HepG2 (cell line): Measurements from ENCODE around the gene SIN3A. TPM values are rescaled to one million over a fixed set of nuclear protein-coding genes. Genes with fewer than 3 reads are reported as not detected.
A peak's percentile ranks its signal among the peaks of the same experiment; 100 is the strongest.

Experiments
- AFF4 ChIP-seq: sonication (generic); formaldehyde crosslinking; IDR thresholded peaks from 2 replicates; pipeline ENCODE4 v1.4.0; 2020; ENCODE audit warnings: missing genetic modification reagents
- AKNA ChIP-seq: sonication (generic); formaldehyde crosslinking; IDR thresholded peaks from 2 replicates; pipeline ENCODE4 v1.4.0; 2020; ENCODE audit warnings: missing genetic modification reagents, borderline replicate concordance
- IKZF1 ChIP-seq: fragments of 450-650 bp; IDR thresholded peaks from 2 replicates; pipeline ENCODE4 v1.7.1; 2016
- SKI ChIP-seq: fragments of 450-650 bp; IDR thresholded peaks from one replicate; pipeline ENCODE4 v1.6.1; 2018; ENCODE audit warnings: mild to moderate bottlenecking; ENCODE audit not compliant: partially characterized antibody
- TGIF2 ChIP-seq: IDR thresholded peaks from 2 replicates; pipeline ENCODE4 v1.6.1; 2016; ENCODE audit warnings: control low read depth, missing compliant biosample characterization
- ZBTB7B ChIP-seq: sonication (generic); formaldehyde crosslinking; IDR thresholded peaks from 2 replicates; pipeline ENCODE4 v1.4.0; 2020; ENCODE audit warnings: missing genetic modification reagents
- ZNF281 ChIP-seq: sonication (generic); formaldehyde crosslinking; IDR thresholded peaks from 2 replicates; pipeline ENCODE4 v1.4.0; 2020; ENCODE audit warnings: missing genetic modification reagents, borderline replicate concordance
- ZNF83 ChIP-seq: sonication (generic); formaldehyde crosslinking; IDR thresholded peaks from 2 replicates; pipeline ENCODE4 v1.4.0; 2020; ENCODE audit warnings: missing genetic modification reagents, mild to moderate bottlenecking, borderline replicate concordance
- polyA plus RNA-seq, 8 experiments: library from polyadenylated mRNA; depleted of rRNA in 3 of 8; stranded (reverse) in 7 of 8; unstranded in 1 of 8; fragments of >200 nt; fragmentation: Illumina TruSeq in 4 of 8; extraction: Trizol in 4 of 8; gene quantifications; 2 replicates each; pipeline versions ENCODE4 v1.2.1 to v1.2.3, GENCODE V29; 2011 to 2016; ENCODE audit warnings: low read depth in 4 of 8, missing spikeins in 1 of 8, mixed read lengths in 1 of 8; ENCODE audit not compliant: insufficient read depth in 1 of 8
- total RNA-seq, 5 experiments: library from RNA; depleted of rRNA; stranded (reverse); fragments of >200 nt; fragmentation: Illumina TruSeq; extraction: Trizol; gene quantifications; 2 replicates each; pipeline ENCODE4 v1.2.3, GENCODE V29; 2016; ENCODE audit warnings: low read depth in 1 of 5
- TF ChIP-seq, protein P1 (sequence below): sonication (generic); formaldehyde crosslinking; IDR thresholded peaks from 2 replicates; pipeline ENCODE4 v1.8.1; 2022; ENCODE audit warnings: low read depth, mild to moderate bottlenecking, missing genetic modification reagents
- TF ChIP-seq, protein P2 (sequence below): fragments of 450-650 bp; IDR thresholded peaks from 2 replicates; pipeline ENCODE4 v1.6.1; 2016

SIN3A gene
- total and polyA plus RNA-seq, 2 of the 13 experiments (the other 11 are each of a cell fraction or from before 2014, with no cell fraction given) = 16.1 to 28.1 TPM

DNA sequence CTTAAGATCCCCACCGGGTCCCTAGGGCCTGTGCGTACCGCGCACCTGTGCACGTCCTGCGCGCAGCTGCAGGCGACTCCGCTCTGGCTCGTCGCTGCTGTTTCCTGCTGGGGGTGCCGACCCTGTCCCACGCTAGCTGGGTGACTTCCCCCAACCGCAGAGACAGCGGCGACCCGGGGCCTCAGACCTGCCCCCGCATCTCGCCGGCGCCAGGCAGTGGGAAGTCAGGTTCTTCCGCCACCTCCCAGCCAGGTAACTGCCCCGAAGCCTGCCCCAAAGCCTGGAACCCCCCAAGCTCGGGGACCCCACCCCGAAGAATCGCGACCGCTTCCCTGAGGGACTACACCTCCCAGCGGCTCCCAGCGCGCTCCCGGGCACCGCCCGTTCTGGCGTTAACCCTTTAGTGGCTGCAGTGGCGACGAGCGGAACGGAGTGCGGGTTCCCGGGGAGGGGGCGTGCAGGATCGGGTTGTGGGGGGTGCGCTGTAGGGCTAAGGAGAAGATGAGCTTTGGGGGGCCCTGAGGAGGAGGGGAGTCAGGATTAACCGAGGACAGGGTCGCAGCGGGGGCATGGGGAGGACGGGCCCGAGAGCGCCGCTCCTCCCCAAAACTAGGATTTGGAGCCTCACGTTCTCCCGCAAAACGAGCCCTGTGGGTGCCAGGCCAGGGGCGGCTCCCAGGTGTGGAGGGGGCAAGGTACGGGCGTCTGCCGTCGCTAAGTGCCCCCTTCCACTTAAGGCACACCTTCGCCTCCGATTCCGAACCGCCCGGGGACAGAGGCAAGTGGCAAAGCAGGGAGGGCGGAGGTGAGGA is 104.1 kb downstream of the SIN3A start (continued):
- TF ChIP-seq AFF4 (no peak), IKZF1 (no peak), TGIF2 (no peak), ZBTB7B (CRISPR knock-in tag) (peak; percentile 62; the same call in 1 of the 2 replicates), ZNF281 (CRISPR knock-in tag) (no peak), SKI (no peak), AKNA (no peak), ZNF83 (CRISPR knock-in tag) (no peak)
- TF ChIP-seq, protein P1, sequence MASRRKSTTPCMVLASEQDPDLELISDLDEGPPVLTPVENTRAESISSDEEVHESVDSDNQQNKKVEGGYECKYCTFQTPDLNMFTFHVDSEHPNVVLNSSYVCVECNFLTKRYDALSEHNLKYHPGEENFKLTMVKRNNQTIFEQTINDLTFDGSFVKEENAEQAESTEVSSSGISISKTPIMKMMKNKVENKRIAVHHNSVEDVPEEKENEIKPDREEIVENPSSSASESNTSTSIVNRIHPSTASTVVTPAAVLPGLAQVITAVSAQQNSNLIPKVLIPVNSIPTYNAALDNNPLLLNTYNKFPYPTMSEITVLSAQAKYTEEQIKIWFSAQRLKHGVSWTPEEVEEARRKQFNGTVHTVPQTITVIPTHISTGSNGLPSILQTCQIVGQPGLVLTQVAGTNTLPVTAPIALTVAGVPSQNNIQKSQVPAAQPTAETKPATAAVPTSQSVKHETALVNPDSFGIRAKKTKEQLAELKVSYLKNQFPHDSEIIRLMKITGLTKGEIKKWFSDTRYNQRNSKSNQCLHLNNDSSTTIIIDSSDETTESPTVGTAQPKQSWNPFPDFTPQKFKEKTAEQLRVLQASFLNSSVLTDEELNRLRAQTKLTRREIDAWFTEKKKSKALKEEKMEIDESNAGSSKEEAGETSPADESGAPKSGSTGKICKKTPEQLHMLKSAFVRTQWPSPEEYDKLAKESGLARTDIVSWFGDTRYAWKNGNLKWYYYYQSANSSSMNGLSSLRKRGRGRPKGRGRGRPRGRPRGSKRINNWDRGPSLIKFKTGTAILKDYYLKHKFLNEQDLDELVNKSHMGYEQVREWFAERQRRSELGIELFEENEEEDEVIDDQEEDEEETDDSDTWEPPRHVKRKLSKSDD (CRISPR knock-in tag) = 0 out of 2 replicates have a peak, but pooled peaks have one; percentile 62
- TF ChIP-seq, protein P2, sequence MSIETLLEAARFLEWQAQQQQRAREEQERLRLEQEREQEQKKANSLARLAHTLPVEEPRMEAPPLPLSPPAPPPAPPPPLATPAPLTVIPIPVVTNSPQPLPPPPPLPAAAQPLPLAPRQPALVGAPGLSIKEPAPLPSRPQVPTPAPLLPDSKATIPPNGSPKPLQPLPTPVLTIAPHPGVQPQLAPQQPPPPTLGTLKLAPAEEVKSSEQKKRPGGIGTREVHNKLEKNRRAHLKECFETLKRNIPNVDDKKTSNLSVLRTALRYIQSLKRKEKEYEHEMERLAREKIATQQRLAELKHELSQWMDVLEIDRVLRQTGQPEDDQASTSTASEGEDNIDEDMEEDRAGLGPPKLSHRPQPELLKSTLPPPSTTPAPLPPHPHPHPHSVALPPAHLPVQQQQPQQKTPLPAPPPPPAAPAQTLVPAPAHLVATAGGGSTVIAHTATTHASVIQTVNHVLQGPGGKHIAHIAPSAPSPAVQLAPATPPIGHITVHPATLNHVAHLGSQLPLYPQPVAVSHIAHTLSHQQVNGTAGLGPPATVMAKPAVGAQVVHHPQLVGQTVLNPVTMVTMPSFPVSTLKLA = no peak
